GM21381 (cell line): ENCODE results near the gene GATD1.
"Not testable (repeated sequence)": the region's sequence is repeated elsewhere in the genome, so short reads cannot be mapped to it uniquely, and the experiment has no call there.

Source experiments
- ATAC-seq: cut with Tn5 transposase; IDR thresholded peaks from one replicate; pipeline ENCODE4 v1.9.1; 2021; ENCODE audit warnings: mild to moderate bottlenecking, moderate library complexity; ENCODE audit not compliant: unreplicated experiment

The GATD1 gene

GRCh38 chr11:765025-765801 is 12.1 kb downstream of the GATD1 start:
- no peak for ATAC-seq

GRCh38 chr11:764322-765024 is 12.8 kb downstream of the GATD1 start:
- ATAC-seq = no peak

GRCh38 chr11:763549-764321 is 13.6 kb downstream of the GATD1 start:
- ATAC-seq = no peak

- no peak for ATAC-seq
Observed at GRCh38 chr11:763073-763463, 14.2 kb downstream of the GATD1 start.

- ATAC-seq = no peak
Observed at GRCh38 chr11:762421-763072, 14.7 kb downstream of the GATD1 start.

GRCh38 chr11:761526-762108 is 15.7 kb downstream of the GATD1 start:
- no peak for ATAC-seq

- ATAC-seq = no peak
Observed at GRCh38 chr11:760236-760635, 17.1 kb downstream of the GATD1 start.

GRCh38 chr11:749731-750130 is 27.6 kb downstream of the GATD1 start:
- ATAC-seq = no peak

- peak; percentile 16 for ATAC-seq
Observed at GRCh38 chr11:748007-748359, 29.3 kb downstream of the GATD1 start.

GRCh38 chr11:747158-748006 is 29.9 kb downstream of the GATD1 start, which contains the start of gene TALDO1:
TSS of gene TALDO1 (plus strand) at chr11:747464. CDS start at chr11:747482, 18 bp downstream.
- peak; percentile 90 for ATAC-seq

GRCh38 chr11:746289-747157 is 30.8 kb downstream of the GATD1 start:
- peak; percentile 14 for ATAC-seq

- no peak for ATAC-seq
Observed at GRCh38 chr11:745428-745827, 31.9 kb downstream of the GATD1 start.

- no peak for ATAC-seq
Observed at GRCh38 chr11:742571-743201, 34.6 kb downstream of the GATD1 start.

GRCh38 chr11:742156-742546 is 35.1 kb downstream of the GATD1 start:
- no peak for ATAC-seq

- ATAC-seq = not testable (repeated sequence)
Observed at GRCh38 chr11:737899-738298, 39.4 kb downstream of the GATD1 start.

- ATAC-seq = no peak
Observed at GRCh38 chr11:737366-737765, 39.9 kb downstream of the GATD1 start.

GRCh38 chr11:734541-734940 is 42.7 kb downstream of the GATD1 start:
- ATAC-seq = not testable (repeated sequence)

GRCh38 chr11:733072-733471 is 44.2 kb downstream of the GATD1 start:
- no peak for ATAC-seq
